HepG2 (cell line): ENCODE measurements around the gene ZCCHC24. TPM values are rescaled to one million over a fixed set of nuclear protein-coding genes. Genes with fewer than 3 reads are reported as not detected.

Experiments
- AGO1 ChIP-seq: fragments of 200-400 bp; formaldehyde crosslinking; IDR thresholded peaks from 2 replicates; pipeline ENCODE4 v1.6.1; 2017; ENCODE audit warnings: mild to moderate bottlenecking, low read depth, low read length, moderate library complexity; ENCODE audit not compliant: poor library complexity, severe bottlenecking
- CCAR2 ChIP-seq: fragments of 200-400 bp; formaldehyde crosslinking; optimal IDR thresholded peaks from 2 replicates; pipeline ENCODE3; 2018; ENCODE audit warnings: low read depth, mild to moderate bottlenecking, low read length, moderate library complexity
- CENPT ChIP-seq: sonication (generic); formaldehyde crosslinking; IDR thresholded peaks from 2 replicates; pipeline ENCODE4 v1.8.0; 2022; ENCODE audit warnings: low read depth, mild to moderate bottlenecking, moderate library complexity, missing genetic modification reagents
- CREB3 ChIP-seq: sonication (generic); formaldehyde crosslinking; IDR thresholded peaks from 2 replicates; pipeline ENCODE4 v1.5.0; 2020; ENCODE audit warnings: missing genetic modification reagents
- DR1 ChIP-seq: sonication (generic); formaldehyde crosslinking; IDR thresholded peaks from 2 replicates; pipeline ENCODE4 v1.8.0; 2021; ENCODE audit warnings: mild to moderate bottlenecking, missing genetic modification reagents, inconsistent platforms
- EED ChIP-seq: sonication (generic); formaldehyde crosslinking; IDR thresholded peaks from 2 replicates; pipeline ENCODE4 v1.5.0; 2020; ENCODE audit warnings: mild to moderate bottlenecking, missing genetic modification reagents
- GPN1 ChIP-seq: sonication (generic); formaldehyde crosslinking; IDR thresholded peaks from 2 replicates; pipeline ENCODE4 v1.5.1; 2020; ENCODE audit warnings: missing genetic modification reagents, borderline replicate concordance
- IRX3 ChIP-seq: sonication (generic); formaldehyde crosslinking; IDR thresholded peaks from 2 replicates; pipeline ENCODE4 v1.8.1; 2023; ENCODE audit warnings: mild to moderate bottlenecking, low read depth, missing genetic modification reagents, borderline replicate concordance
- KDM5B ChIP-seq: sonication (generic); formaldehyde crosslinking; IDR thresholded peaks from 2 replicates; pipeline ENCODE4 v1.4.0; 2020; ENCODE audit warnings: missing genetic modification reagents, mild to moderate bottlenecking, borderline replicate concordance
- MIXL1 ChIP-seq: IDR thresholded peaks from 2 replicates; pipeline ENCODE4 v1.6.1; 2016
- MTA1 ChIP-seq: sonication (generic); formaldehyde crosslinking; IDR thresholded peaks from 2 replicates; pipeline ENCODE4 v1.4.0; 2020; ENCODE audit warnings: missing genetic modification reagents, mild to moderate bottlenecking, borderline replicate concordance
- NFRKB ChIP-seq: fragments of 450-650 bp; IDR thresholded peaks from 2 replicates; pipeline ENCODE4 v1.6.1; 2017
- NR1H2 ChIP-seq: sonication (generic); formaldehyde crosslinking; IDR thresholded peaks from 2 replicates; pipeline ENCODE4 v1.8.1; 2022; ENCODE audit warnings: low read depth, missing genetic modification reagents, borderline replicate concordance
- NRL ChIP-seq: sonication (generic); formaldehyde crosslinking; IDR thresholded peaks from 2 replicates; pipeline ENCODE4 v1.5.0; 2020; ENCODE audit warnings: missing genetic modification reagents, mild to moderate bottlenecking, moderate library complexity, borderline replicate concordance
- PAXIP1 ChIP-seq: sonication (generic); formaldehyde crosslinking; conservative IDR thresholded peaks from 2 replicates; pipeline ENCODE4 v1.4.0; 2020; ENCODE audit warnings: mild to moderate bottlenecking, missing genetic modification reagents, moderate library complexity
- ZNF230 ChIP-seq: sonication (generic); formaldehyde crosslinking; IDR thresholded peaks from 2 replicates; pipeline ENCODE4 v1.4.0; 2020; ENCODE audit warnings: mild to moderate bottlenecking, missing genetic modification reagents
- ZNF235 ChIP-seq: sonication (generic); formaldehyde crosslinking; IDR thresholded peaks from 2 replicates; pipeline ENCODE4 v1.8.1; 2023; ENCODE audit warnings: mild to moderate bottlenecking, missing genetic modification reagents, borderline replicate concordance
- ZNF546 ChIP-seq: sonication (generic); formaldehyde crosslinking; conservative IDR thresholded peaks from 2 replicates; pipeline ENCODE4 v1.8.1; 2023; ENCODE audit warnings: mild to moderate bottlenecking, missing genetic modification reagents
- ZNF737 ChIP-seq: sonication (generic); formaldehyde crosslinking; IDR thresholded peaks from 2 replicates; pipeline ENCODE4 v1.5.0; 2020; ENCODE audit warnings: missing genetic modification reagents, mild to moderate bottlenecking, borderline replicate concordance
- ZNF879 ChIP-seq: sonication (generic); formaldehyde crosslinking; IDR thresholded peaks from 2 replicates; pipeline ENCODE4 v1.8.1; 2023; ENCODE audit warnings: missing genetic modification reagents
- polyA plus RNA-seq, 8 experiments: library from polyadenylated mRNA; depleted of rRNA in 3 of 8; stranded (reverse) in 7 of 8; unstranded in 1 of 8; fragments of >200 nt; fragmentation: Illumina TruSeq in 4 of 8; extraction: Trizol in 4 of 8; gene quantifications; 2 replicates each; pipeline versions ENCODE4 v1.2.1 to v1.2.3, GENCODE V29; 2011 to 2016; ENCODE audit warnings: low read depth in 4 of 8, missing spikeins in 1 of 8, mixed read lengths in 1 of 8; ENCODE audit not compliant: insufficient read depth in 1 of 8
- total RNA-seq, 5 experiments: library from RNA; depleted of rRNA; stranded (reverse); fragments of >200 nt; fragmentation: Illumina TruSeq; extraction: Trizol; gene quantifications; 2 replicates each; pipeline ENCODE4 v1.2.3, GENCODE V29; 2016; ENCODE audit warnings: low read depth in 1 of 5
- TF ChIP-seq, protein P1 (sequence below): sonication (generic); formaldehyde crosslinking; IDR thresholded peaks from 2 replicates; pipeline ENCODE4 v1.8.1; 2023; ENCODE audit warnings: mild to moderate bottlenecking, missing genetic modification reagents
- TF ChIP-seq, protein P2 (sequence below): sonication (generic); formaldehyde crosslinking; IDR thresholded peaks from 2 replicates; pipeline ENCODE4 v1.8.0; 2023; ENCODE audit warnings: mild to moderate bottlenecking, missing genetic modification reagents

The ZCCHC24 gene
- total and polyA plus RNA-seq, 2 of the 13 experiments (the other 11 are each of a cell fraction or from before 2014, with no cell fraction given), result 3.1 to 7.9 TPM

DNA sequence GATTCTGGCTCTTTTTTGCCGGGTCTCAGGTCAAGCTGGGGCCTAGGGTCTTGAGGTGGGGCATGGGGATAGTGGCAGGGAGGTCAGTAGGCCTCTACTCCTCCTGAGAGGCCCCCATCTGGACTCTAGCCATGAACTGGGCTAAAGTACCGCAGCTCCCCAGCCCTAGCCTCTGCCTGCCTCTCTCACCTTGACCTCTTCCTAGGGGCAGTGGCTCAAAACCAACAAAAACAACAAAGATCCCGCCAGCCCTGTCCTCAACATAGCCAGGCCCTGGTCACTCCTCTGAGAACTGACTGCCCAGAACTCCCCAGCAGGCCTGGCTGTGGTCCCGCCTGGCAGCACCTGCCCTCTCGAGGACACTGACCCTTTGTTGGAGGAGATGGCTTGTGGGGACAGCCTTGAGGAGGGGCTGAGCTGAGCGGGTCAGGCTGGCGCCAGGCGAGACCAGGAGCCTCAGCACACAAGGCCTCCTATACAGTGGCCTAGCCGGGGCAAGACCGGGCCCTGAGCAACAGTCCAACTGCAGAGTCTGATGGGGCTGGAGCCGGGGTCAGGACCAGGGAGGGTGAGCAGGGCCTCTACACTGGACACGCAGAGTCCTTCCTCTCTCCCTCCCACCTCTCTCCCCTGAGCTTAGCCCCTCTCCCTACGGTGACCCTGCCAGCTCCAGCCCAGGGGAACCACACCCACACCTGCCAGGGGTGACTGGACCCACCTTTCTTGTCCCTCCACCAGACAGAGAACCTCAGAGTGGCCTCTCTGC is 109.8 kb downstream of the ZCCHC24 start (continued):
- TF ChIP-seq, protein P1, sequence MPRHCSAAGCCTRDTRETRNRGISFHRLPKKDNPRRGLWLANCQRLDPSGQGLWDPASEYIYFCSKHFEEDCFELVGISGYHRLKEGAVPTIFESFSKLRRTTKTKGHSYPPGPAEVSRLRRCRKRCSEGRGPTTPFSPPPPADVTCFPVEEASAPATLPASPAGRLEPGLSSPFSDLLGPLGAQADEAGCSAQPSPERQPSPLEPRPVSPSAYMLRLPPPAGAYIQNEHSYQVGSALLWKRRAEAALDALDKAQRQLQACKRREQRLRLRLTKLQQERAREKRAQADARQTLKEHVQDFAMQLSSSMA, result no peak; the same call in 1 of the 2 replicates
- TF ChIP-seq AGO1 (no peak), ZNF230 (CRISPR knock-in tag) (no peak), ZNF235 (CRISPR knock-in tag) (no peak), NRL (0 out of 2 replicates have a peak, but pooled peaks have one; percentile 17), KDM5B (CRISPR knock-in tag) (peak; percentile 79), GPN1 (CRISPR knock-in tag) (no peak), CENPT (CRISPR knock-in tag) (no peak), NR1H2 (CRISPR knock-in tag) (peak; percentile 79; the same call in 1 of the 2 replicates), IRX3 (CRISPR knock-in tag) (no peak), ZNF737 (CRISPR knock-in tag) (no peak), CCAR2 (no peak), EED (peak; percentile 84; the same call in 1 of the 2 replicates), MIXL1 (CRISPR knock-in tag) (no peak; the same call in 1 of the 2 replicates), NFRKB (no peak), ZNF546 (CRISPR knock-in tag) (no peak; the same call in 1 of the 2 replicates), PAXIP1 (CRISPR knock-in tag) (peak; percentile 96), DR1 (CRISPR knock-in tag) (peak; percentile 74), MTA1 (CRISPR knock-in tag) (peak; percentile 98; the same call in 1 of the 2 replicates), CREB3 (CRISPR knock-in tag) (no peak), ZNF879 (CRISPR knock-in tag) (no peak)
- TF ChIP-seq, protein P2, sequence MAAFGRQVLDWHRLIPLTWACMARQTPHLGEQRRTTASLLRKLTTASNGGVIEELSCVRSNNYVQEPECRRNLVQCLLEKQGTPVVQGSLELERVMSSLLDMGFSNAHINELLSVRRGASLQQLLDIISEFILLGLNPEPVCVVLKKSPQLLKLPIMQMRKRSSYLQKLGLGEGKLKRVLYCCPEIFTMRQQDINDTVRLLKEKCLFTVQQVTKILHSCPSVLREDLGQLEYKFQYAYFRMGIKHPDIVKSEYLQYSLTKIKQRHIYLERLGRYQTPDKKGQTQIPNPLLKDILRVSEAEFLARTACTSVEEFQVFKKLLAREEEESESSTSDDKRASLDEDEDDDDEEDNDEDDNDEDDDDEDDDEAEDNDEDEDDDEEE (CRISPR knock-in tag), result no peak
